ENCODE measurements around the gene MT1F.
A peak's percentile ranks its signal among the peaks of the same experiment; 100 is the strongest.
"Not testable (repeated sequence)": the region's sequence is repeated elsewhere in the genome, so short reads cannot be mapped to it uniquely, and the experiment has no call there.

Gene MT1F
- 1.4 to 2.3 (median 1.9) reads per million in 3 experiments for total RNA-seq

DNA sequence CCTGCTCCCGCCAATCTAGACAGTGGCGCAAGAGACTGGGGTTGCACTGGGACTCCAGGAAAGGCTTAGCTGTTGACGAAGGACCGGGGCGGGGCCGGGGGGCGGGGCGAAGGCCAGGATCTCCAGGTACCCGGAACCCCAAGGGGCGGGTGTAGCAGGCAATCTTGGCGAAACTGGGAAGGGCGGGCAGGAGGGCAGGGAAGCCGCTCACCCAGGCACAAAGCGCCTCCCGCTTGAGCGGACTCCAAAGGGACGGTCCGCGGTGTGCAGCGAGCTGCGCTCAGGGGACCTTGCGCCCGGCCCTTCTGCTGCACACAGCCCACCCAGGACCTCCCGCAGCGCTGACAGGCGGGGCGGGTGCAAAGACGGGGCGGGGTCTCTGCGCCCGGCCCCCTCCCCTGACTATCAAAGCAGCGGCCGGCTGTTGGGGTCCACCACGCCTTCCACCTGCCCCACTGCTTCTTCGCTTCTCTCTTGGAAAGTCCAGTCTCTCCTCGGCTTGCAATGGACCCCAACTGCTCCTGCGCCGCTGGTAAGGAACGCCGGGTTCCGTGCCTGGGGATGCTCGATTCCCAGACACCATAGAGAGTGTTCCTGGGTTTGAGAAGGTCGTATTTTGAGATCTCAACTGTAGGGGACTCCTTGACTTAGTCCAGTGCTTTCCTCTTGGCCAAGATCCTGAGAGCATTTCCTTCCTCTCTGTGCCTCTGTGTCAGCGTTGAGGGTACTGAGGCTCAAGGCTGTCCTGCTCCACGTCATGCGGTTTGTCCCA, at the start of gene MT1F:
TSS of gene MT1F (plus strand) at position 405 of the 772 bp plus-strand sequence. CDS start at position 505, 100 bp downstream.
- peak; percentile 38 for DNase-seq

DNA sequence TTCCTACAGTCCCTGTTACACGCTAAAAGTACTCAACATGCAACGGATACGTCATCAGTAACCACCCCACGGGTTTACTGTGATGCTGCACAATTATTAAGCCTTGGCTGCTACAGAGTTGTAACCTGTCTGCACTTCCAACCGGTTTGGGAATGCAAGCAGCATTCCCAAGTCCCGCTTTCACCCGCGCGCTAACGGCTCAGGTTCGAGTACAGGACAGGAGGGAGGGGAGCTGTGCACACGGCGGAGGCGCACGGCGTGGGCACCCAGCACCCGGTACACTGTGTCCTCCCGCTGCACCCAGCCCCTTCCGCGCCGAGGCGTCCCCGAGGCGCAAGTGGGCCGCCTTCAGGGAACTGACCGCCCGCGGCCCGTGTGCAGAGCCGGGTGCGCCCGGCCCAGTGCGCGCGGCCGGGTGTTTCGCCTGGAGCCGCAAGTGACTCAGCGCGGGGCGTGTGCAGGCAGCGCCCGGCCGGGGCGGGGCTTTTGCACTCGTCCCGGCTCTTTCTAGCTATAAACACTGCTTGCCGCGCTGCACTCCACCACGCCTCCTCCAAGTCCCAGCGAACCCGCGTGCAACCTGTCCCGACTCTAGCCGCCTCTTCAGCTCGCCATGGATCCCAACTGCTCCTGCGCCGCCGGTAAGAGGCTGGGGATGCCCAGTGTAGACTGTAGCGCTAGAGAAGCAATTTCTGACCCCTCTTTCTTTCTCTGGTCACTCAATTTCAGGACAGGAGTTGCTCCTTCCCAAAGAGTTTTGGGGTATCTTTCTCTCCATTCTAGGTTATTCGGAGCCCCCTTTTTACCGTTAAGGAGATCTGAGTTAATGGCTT, 49.5 kb upstream of the MT1F start, which contains the start of gene MT2A:
TSS of gene MT2A (plus strand) at position 542 of the 833 bp plus-strand sequence. CDS start at position 614, 72 bp downstream.
- DNase-seq, result peak; percentile 83

GRCh38 chr16:56608876-56609462, 48.8 kb upstream of the MT1F start:
- no peak for DNase-seq

DNA sequence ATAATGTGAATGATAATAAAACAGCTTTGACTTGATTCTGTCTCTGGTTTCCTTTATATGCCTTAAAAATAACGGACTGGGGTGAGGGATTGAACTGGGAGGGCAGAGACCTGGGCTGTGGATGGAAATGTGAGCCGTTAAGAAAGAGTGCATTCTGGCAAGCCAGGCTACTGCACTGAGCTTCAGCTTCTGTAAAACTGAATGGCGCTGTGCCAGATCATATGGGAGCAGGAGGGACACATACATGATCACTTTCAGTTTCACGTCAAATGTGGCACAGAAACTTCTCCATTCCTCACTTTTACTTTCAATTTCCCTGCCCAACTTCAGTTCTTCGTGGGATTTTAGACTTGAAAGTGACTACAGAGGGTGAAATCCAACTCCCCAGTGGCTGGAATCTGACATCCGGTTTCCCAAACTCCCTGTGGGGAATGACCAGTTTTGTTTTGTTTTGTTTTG, 48.3 kb upstream of the MT1F start:
- DNase-seq, result peak; percentile 80

- DNase-seq, result peak; percentile 79
These were observed 47.6 kb upstream of the MT1F start for GRCh38 chr16:56610017-56610608.

DNA sequence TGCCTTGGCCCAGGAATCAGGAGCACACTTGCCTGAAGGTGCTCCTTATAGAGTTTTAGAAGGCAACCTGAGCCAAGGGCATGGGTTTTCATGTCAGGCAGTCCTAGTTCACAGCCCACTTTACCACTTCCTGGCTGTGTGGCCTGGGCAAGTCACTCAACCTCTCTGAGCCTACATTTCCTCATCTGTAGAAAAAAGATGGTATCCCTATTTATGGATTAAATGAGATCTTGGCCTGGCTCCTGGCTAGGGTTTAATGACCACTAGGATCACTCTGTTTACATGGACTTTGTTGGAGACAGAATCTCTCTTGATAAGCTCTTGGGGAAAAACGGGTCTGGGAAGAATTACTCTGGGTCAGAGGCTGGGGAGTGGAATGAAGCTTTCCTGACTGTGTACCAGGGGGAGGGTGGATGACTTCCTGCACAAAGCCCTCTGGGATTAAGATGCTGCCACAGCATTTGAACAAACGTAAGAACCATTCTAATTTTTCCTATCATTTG, 47.1 kb upstream of the MT1F start:
- no peak for DNase-seq

DNA sequence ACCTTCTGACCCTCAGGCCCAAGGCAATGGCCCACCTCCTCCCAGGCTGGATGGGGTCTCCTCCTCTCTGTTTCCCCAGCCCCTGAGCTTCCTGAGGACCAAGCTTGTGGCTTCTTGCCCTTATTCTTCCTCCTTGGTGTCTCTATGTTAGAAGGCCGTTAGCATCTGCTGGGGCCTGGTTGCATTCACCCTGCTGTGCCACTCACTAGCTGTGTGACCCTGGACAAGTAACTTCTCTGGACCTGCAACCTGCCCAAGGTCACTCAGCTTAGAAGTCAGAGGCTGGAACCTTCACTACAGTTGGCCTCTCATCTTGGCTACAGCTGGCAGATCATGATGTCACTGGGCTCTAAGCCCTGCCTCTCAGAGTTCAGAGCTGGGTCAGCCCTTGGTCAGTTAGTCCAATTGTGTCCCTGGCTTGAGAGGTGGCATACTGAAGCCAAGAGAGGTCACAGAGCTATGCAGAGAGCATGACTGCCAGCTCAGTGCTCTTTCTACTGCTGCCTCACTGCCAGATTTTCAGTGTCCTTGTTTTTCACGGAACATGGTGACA, 46.4 kb upstream of the MT1F start:
- no peak for DNase-seq

- DNase-seq, result no peak
These were observed 44.1 kb upstream of the MT1F start for GRCh38 chr16:56613706-56614105.

DNA sequence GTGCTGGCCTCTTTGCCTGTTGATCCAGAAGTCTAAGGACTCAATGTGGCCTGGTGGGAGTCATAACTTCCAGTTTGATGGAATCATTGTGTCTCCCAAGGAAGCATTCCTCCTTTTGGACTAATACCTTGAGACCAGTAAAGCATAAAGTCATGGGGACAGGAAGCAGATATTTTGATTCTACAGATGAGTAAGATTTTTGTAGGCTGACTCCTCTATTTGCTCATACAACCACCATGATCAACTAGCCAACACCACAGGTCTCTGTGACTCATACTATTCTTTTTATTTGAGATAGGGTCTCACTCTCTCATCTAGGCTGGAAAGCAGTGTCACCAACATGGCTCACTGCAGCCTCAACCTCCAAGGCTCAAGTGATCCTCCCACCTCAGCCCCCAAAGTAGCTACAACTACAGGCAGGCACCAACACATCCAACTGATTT, 43.2 kb upstream of the MT1F start:
- no peak for DNase-seq

DNA sequence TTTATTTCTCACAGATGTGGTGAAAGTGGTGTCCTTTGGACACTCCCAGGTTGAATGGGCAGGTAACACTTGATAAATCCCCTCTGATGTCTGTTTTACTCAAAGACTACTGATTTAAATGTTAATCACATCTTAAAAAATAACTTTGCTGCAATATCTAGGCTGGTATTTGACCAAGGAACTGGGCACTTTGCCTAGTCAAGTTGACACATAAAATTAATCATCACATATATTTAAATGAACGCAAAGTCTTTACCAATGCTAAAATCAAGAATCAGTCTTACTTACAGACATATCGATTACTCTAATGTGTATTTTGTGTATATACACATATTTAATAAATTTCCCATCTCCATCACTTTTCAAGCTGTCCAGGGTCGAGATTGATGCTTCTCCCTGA, 42.4 kb upstream of the MT1F start:
- no peak for DNase-seq

DNA sequence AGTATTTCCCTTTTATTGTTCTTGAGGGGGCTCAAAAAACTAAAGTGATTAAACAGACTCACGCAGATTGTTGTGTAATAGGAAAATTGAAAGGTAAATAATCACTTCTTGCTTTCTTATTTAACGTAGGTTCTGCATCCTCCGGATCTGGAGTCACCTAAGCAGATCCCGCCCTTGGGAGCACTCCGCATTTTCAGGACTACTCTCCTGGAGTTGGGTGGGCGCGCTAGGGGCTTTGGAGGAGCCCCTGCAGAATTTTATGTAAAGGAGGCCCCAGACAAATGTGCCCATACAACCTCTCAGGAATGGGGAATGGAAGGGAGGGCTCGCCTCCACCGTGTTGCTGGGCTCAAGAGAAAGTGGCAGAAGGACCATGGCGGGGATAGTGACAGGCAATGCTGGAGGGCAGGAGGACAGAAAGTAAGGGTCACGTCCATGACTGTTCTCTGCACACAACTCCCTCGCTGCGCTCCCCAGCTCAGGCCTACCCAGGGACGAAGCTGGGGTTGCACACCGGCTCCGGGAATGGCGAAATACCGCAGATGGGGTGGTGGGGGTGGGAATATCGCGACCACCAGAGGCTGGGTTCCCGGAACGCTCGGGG, 41.0 kb upstream of the MT1F start:
- DNase-seq, result no peak

DNA sequence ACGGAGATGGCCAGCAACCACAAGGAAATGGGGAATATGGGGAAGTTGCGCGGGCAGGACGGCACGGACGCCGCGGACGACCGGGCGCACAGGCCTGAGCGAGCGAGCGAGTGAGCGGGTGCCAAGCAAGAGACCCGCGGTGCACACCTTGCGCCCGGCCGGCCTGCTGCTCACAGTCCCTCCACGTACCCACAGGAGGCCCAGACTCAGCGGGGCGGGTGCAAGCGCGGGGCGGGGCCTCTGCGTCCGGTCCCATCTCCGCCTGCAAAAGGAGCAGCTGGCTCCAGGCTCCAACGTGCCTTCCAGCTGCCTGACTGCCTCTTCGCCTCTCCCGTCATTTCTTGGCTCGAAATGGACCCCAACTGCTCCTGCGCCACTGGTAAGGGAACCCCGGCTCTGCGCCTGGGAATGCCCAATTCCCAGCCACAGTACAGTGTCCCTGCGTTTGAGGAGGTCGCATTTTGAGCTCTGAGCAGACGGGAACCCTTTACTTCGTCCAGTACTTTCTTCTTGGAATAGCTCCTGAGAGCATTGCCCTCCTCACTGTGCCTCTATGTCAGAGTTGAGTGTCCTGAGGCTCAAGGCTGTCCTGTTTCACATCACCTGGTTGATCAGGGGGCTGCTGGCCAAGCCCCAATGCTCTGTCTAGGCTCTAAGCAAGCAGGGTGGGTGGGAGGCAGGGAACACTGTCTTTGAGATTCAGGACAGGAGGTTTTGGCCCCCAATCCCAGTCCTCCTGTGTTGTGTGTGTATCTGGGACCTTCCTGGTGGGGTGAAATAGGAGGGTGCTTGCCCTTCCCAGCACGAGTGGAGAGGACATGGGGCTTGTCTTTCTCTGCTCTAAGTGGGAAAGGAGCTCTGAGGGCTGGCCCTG, 40.3 kb upstream of the MT1F start:
- DNase-seq, result peak; percentile 24

GRCh38 chr16:56618138-56618537, 39.6 kb upstream of the MT1F start:
- no peak for DNase-seq

GRCh38 chr16:56620339-56620897, 37.3 kb upstream of the MT1F start:
- DNase-seq, result no peak

GRCh38 chr16:56621665-56622445, 35.9 kb upstream of the MT1F start:
- DNase-seq, result not testable (repeated sequence)

- DNase-seq, result not testable (repeated sequence)
These were observed 34.6 kb upstream of the MT1F start for GRCh38 chr16:56623184-56623583.

DNA sequence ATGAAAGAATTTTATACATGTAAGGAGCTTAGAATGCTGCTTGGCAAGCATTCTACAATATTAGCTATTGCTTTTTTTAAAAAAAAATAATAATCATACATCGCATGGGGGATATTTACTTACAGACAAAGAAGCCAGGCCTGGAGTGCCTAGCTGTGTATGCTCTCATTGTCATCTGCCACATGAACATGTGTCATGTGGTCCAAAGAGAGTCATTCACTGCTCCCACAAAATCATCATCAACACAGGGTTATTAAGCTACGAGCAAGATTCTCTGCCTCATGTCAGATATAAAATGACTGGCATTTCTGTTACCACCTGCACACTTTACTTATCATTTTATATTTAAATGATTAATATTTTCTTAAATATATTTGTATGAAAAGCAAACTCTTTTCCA, 34.1 kb upstream of the MT1F start:
- DNase-seq, result no peak

DNA sequence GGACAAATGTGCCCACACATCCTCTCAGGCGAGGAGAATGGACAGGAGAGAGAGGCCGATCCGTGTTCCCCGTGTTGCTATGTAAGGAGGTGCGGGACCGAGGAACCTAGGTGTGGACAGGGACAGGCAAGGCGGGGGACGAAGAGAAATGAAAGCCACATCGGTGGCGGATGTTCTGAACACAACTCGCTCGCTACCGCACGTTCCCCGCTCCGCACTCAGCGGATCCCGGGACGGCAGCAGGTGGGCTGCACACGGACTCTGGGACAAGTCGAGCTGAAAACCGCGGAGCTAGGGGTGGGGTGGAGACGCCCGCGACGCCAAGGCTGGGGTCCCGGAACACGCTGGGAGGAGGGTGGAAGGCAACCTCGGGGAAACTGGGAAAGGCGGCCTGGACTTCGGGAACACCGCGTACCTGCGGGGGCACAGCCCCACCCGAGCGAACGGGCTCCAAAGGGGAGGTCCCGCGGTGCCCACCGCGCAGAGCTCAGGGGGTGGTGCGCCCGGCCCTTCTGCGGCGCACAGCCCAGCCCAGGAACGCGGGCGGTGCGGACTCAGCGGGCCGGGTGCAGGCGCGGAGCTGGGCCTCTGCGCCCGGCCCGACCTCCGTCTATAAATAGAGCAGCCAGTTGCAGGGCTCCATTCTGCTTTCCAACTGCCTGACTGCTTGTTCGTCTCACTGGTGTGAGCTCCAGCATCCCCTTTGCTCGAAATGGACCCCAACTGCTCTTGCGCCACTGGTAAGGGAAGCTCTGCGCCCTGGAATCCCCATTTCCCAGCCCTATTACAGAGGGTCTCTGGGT, 32.4 kb upstream of the MT1F start, which contains the start of gene MT1E:
TSS of gene MT1E (plus strand) at position 642 of the 803 bp plus-strand sequence. CDS start at position 713, 71 bp downstream.
- DNase-seq, result peak; percentile 33

Measured in central memory CD4-positive, alpha-beta T cell (primary cell).